A172 (cell line): Measurements from ENCODE around the gene COX4I2. TPM values are rescaled to one million over a fixed set of nuclear protein-coding genes. Genes with fewer than 3 reads are reported as not detected.
"Not testable (repeated sequence)": the region's sequence is repeated elsewhere in the genome, so short reads cannot be mapped to it uniquely, and the experiment has no call there.

Experiments used
- DNase-seq: peaks from one replicate; pipeline ENCODE4 v3.0.0-alpha.2; 2015; ENCODE audit warnings: low spot score
- total RNA-seq: library from RNA; depleted of rRNA; stranded (reverse); fragments of >200 nt; shearing (Covaris generic); gene quantifications from 2 replicates; pipeline ENCODE4 v1.2.3, GENCODE V29; 2014

The COX4I2 gene
- total RNA-seq, 1 experiment from 2014 or later = not detected

- no peak for DNase-seq
These were observed 15.8 kb downstream of the COX4I2 start for GRCh38 chr20:31653561-31653960.

- no peak for DNase-seq
These were observed 16.8 kb downstream of the COX4I2 start for GRCh38 chr20:31654534-31654933.

GRCh38 chr20:31661625-31662371 lies 24.1 kb downstream of the COX4I2 start:
- peak; percentile 73 for DNase-seq

- no peak for DNase-seq
These were observed 24.7 kb downstream of the COX4I2 start for GRCh38 chr20:31662372-31662854.

- no peak for DNase-seq
These were observed 25.8 kb downstream of the COX4I2 start for GRCh38 chr20:31663524-31663837.

GRCh38 chr20:31663838-31664695 lies 26.4 kb downstream of the COX4I2 start:
- DNase-seq = no peak

- no peak for DNase-seq
These were observed 27.1 kb downstream of the COX4I2 start for GRCh38 chr20:31664696-31665354.

- no peak for DNase-seq
These were observed 28.0 kb downstream of the COX4I2 start for GRCh38 chr20:31665753-31666152.

- no peak for DNase-seq
These were observed 28.7 kb downstream of the COX4I2 start for GRCh38 chr20:31666258-31667042.

- DNase-seq = no peak
These were observed 29.9 kb downstream of the COX4I2 start for GRCh38 chr20:31667315-31668285.

GRCh38 chr20:31668944-31669343 lies 31.2 kb downstream of the COX4I2 start:
- DNase-seq = not testable (repeated sequence)

GRCh38 chr20:31669876-31670275 lies 32.2 kb downstream of the COX4I2 start:
- no peak for DNase-seq

GRCh38 chr20:31670371-31671228 lies 32.9 kb downstream of the COX4I2 start:
- DNase-seq = no peak

GRCh38 chr20:31671324-31671723 lies 33.6 kb downstream of the COX4I2 start:
- DNase-seq = no peak

- DNase-seq = no peak
These were observed 35.7 kb downstream of the COX4I2 start for GRCh38 chr20:31673435-31673834.

GRCh38 chr20:31673943-31674463 lies 36.3 kb downstream of the COX4I2 start:
- no peak for DNase-seq

- peak; percentile 96 for DNase-seq
These were observed 37.4 kb downstream of the COX4I2 start for GRCh38 chr20:31674895-31675827.
